ENCODE measurements around the gene VPS39. TPM values are rescaled to one million over a fixed set of nuclear protein-coding genes. Genes with fewer than 3 reads are reported as not detected.

Gene VPS39
- total and polyA plus RNA-seq, 9 of the 15 experiments (the other 6 are each of a cell fraction or from before 2014, with no cell fraction given): 3.2 to 37.3 (median 21.8) TPM

GRCh38 chr15:42133886-42134502 is 74.1 kb downstream of the VPS39 start (continued):
- no peak for TF ChIP-seq ZNF23 (CRISPR knock-in tag; IDR thresholded peaks at IDR 0.05)
- TF ChIP-seq ZNF707 (CRISPR knock-in tag; conservative IDR thresholded peaks at IDR 0.05): no peak
- no peak for TF ChIP-seq TSHZ1 (CRISPR knock-in tag; IDR thresholded peaks at IDR 0.05)
- no peak for TF ChIP-seq RBBP5 (IDR thresholded peaks at IDR 0.05; ENCODE audit: borderline replicate concordance, insufficient read depth, low read length, poor library complexity, severe bottlenecking)

- H3K4me1 ChIP-seq (replicated peaks in 1 of 2; ENCODE audit: control insufficient read depth in 2 of 2, insufficient read depth in 2 of 2, low read length in 2 of 2): no peaks in the 10 kb centered on the region
- ChIA-PET CTCF (ENCODE audit: low intra/inter-chr PET ratio) (interaction anchor here (0.6 to 1.9 kb wide), 2 partner anchors 33 to 67 kb away, joined by 3 to 13 read pairs; no protein-coding TSS in a partner anchor), POLR2A (interaction anchor here (0.8 to 1.0 kb wide), 2 partner anchors 14 to 149 kb away, joined by 3 read pairs; no protein-coding TSS in a partner anchor)
- no peak overlapping the region for H3K9ac ChIP-seq (ENCODE audit: insufficient read depth in 1 of 2, low read depth in 2 of 2, low read length in 2 of 2)
- no peaks in the 10 kb centered on the region for H3K36me3 ChIP-seq (ENCODE audit: control insufficient read depth, insufficient read depth, low read length)
- H3K79me2 ChIP-seq (ENCODE audit: control insufficient read depth, insufficient read depth, low read length): no peaks in the 10 kb centered on the region
- H3K27ac ChIP-seq (ENCODE audit: extremely low read depth, low read depth, low read length): no peak overlapping the region
- ATAC-seq: no peak
- no peaks in the 10 kb centered on the region for H3K9me3 ChIP-seq (replicated peaks; ENCODE audit: control insufficient read depth, insufficient read depth, low read depth, low read length)
- BruUV-seq (replicated peaks): no TSS peak
- H3K4me3 ChIP-seq: no peak overlapping the region
- no peak overlapping the region for H3K4me2 ChIP-seq (ENCODE audit: insufficient read depth, low read length)
- no peak for FAIRE-seq
- no peak for DNase-seq (ENCODE audit: extremely low read depth in 1 of 4, low spot score in 3 of 4)
- no peak overlapping the region for H2AFZ ChIP-seq (ENCODE audit: low read depth, low read length)
- H4K20me1 ChIP-seq (replicated peaks; ENCODE audit: control insufficient read depth, insufficient read depth, low read length): 0 out of 2 replicates have a peak, but pooled peaks cover 4% of the 10 kb centered on the region
- H3K9me1 ChIP-seq (ENCODE audit: control insufficient read depth, insufficient read depth, low read length): no peaks in the 10 kb centered on the region
- in situ Hi-C loops (cut with MboI) (no loop called here), intact Hi-C loops (cut with micrococcal nuclease) (loop anchor here (5.0 kb wide), 1 partner anchor 36 kb away; no protein-coding TSS in a partner anchor)
- peaks cover 3 to 38% of the 10 kb centered on the region in 2 experiments; a peak in 4 of 5 replicates for H3K27me3 ChIP-seq (ENCODE audit: control insufficient read depth in 2 of 2, insufficient read depth in 2 of 2, low read length in 2 of 2)
- WGBS (ENCODE audit: insufficient coverage, low coverage, missing lambda C conversion rate): 0% methylated on average over 4 of the region's 4 CpGs
- no peak for TF ChIP-seq ZNF699 (CRISPR knock-in tag; IDR thresholded peaks at IDR 0.05; ENCODE audit: insufficient replicate concordance)
- TF ChIP-seq REST (IDR thresholded peaks at IDR 0.05; ENCODE audit: borderline replicate concordance): no peak
- no peak for TF ChIP-seq REST (CRISPR knock-in tag; IDR thresholded peaks at IDR 0.05; ENCODE audit: low read depth)
- no peak for TF ChIP-seq BRD9 (IDR thresholded peaks at IDR 0.05; ENCODE audit: low read depth, partially characterized antibody)
- no peak for TF ChIP-seq PHB2 (IDR thresholded peaks at IDR 0.05; ENCODE audit: low read depth)
Measured at GRCh38 chr15:42133356-42133755, 74.7 kb downstream of the VPS39 start.

All from K562 (cell line).